KMS-11 (cell line): Measurements from ENCODE around the gene MECR.

ENCODE experiments used
- H2AFZ ChIP-seq: fragments of 200-600 bp; sonication (generic); 2 replicates; pipeline ENCODE4 v1.6.1; 2016; ENCODE audit warnings: antibody characterized with exemption, mixed run types, low read depth
- H3K27ac ChIP-seq: fragments of 200-600 bp; sonication (generic); 2 replicates; pipeline ENCODE4 v1.6.1; 2016; ENCODE audit warnings: mild to moderate bottlenecking, mixed run types
- H3K27me3 ChIP-seq: fragments of 200-600 bp; sonication (generic); 2 replicates; pipeline ENCODE4 v1.6.1; 2017; ENCODE audit warnings: mild to moderate bottlenecking, low read depth, mixed run types, moderate library complexity; ENCODE audit not compliant: insufficient read depth
- H3K36me3 ChIP-seq: fragments of 200-600 bp; sonication (generic); 2 replicates; pipeline ENCODE4 v1.6.1; 2017; ENCODE audit warnings: mild to moderate bottlenecking, mixed run types; ENCODE audit not compliant: insufficient read depth
- H3K4me1 ChIP-seq: fragments of 200-600 bp; sonication (generic); 2 replicates; pipeline ENCODE4 v1.6.1; 2016; ENCODE audit warnings: mild to moderate bottlenecking, low read depth, mixed run types; ENCODE audit not compliant: poor library complexity, severe bottlenecking
- H3K4me2 ChIP-seq: fragments of 200-600 bp; sonication (generic); 2 replicates; pipeline ENCODE4 v1.7.0; 2016; ENCODE audit warnings: mild to moderate bottlenecking, mixed run types
- H3K4me3 ChIP-seq: fragments of 200-600 bp; sonication (generic); IDR thresholded peaks from 2 replicates; pipeline ENCODE4 v1.6.1; 2017; ENCODE audit warnings: low read depth, low read length, mixed read lengths; ENCODE audit not compliant: insufficient read depth
- H3K79me2 ChIP-seq: fragments of 200-600 bp; sonication (generic); 2 replicates; pipeline ENCODE4 v1.6.1; 2016; ENCODE audit warnings: low read depth, mixed run types; ENCODE audit not compliant: insufficient read depth
- H3K9ac ChIP-seq: fragments of 200-600 bp; sonication (generic); 2 replicates; pipeline ENCODE4 v1.6.1; 2016; ENCODE audit warnings: mild to moderate bottlenecking, mixed run types
- H4K20me1 ChIP-seq: fragments of 200-600 bp; sonication (generic); 2 replicates; pipeline ENCODE4 v1.6.1; 2016; ENCODE audit warnings: mild to moderate bottlenecking, mixed run types; ENCODE audit not compliant: insufficient read depth
- CTCF ChIP-seq: fragments of 200-600 bp; sonication (generic); conservative IDR thresholded peaks from 2 replicates; pipeline ENCODE4 v1.6.1; 2017; ENCODE audit warnings: low read depth, mild to moderate bottlenecking, antibody characterized with exemption, low read length, moderate library complexity, mixed read lengths

MECR gene

GRCh38 chr1:29230553-29231378 lies at the start of gene MECR:
TSS of gene MECR (minus strand) at chr1:29230934. CDS start at chr1:29230906, 28 bp downstream.
- H3K36me3 ChIP-seq = no peaks in the 10 kb centered on the region
- peaks cover 15% of the 10 kb centered on the region for H3K4me1 ChIP-seq
- no peak; the same call in 1 of the 2 replicates for TF ChIP-seq CTCF
- H3K79me2 ChIP-seq = peaks cover 16% of the 10 kb centered on the region; the same call in 1 of the 2 replicates
- H3K4me3 ChIP-seq = peak within 1 kb of the TSS; percentile 94
- H3K4me2 ChIP-seq = peak within 1 kb of the TSS; percentile 97
- H3K27ac ChIP-seq = peak within 1 kb of the TSS; percentile 37
- H2AFZ ChIP-seq = peak within 1 kb of the TSS; percentile 90
- H3K27me3 ChIP-seq = peaks cover 9% of the 10 kb centered on the region; the same call in 1 of the 2 replicates
- no peaks in the 10 kb centered on the region for H4K20me1 ChIP-seq
- H3K9ac ChIP-seq = peak within 1 kb of the TSS; percentile 75

- Histone ChIP-seq H3K9ac (no peak overlapping the region), H3K4me3 (no peak overlapping the region), H3K79me2 (no peaks in the 10 kb centered on the region), H3K4me1 (no peaks in the 10 kb centered on the region), H3K27ac (no peak overlapping the region), H3K36me3 (no peaks in the 10 kb centered on the region), H3K27me3 (peaks cover 3% of the 10 kb centered on the region; the same call in 1 of the 2 replicates), H2AFZ (no peak overlapping the region), H3K4me2 (no peak overlapping the region), H4K20me1 (no peaks in the 10 kb centered on the region)
- no peak for TF ChIP-seq CTCF
Measured at GRCh38 chr1:29279951-29280391, 49.2 kb upstream of the MECR start.

GRCh38 chr1:29279406-29279805 lies 48.7 kb upstream of the MECR start:
- Histone ChIP-seq H3K79me2 (no peaks in the 10 kb centered on the region), H3K4me2 (no peak overlapping the region), H3K9ac (no peak overlapping the region), H3K27me3 (peaks cover 3% of the 10 kb centered on the region; the same call in 1 of the 2 replicates), H2AFZ (no peak overlapping the region), H3K36me3 (no peaks in the 10 kb centered on the region), H3K4me3 (no peak overlapping the region), H3K4me1 (no peaks in the 10 kb centered on the region), H4K20me1 (no peaks in the 10 kb centered on the region), H3K27ac (no peak overlapping the region)
- TF ChIP-seq CTCF = no peak

GRCh38 chr1:29278124-29278523 lies 47.4 kb upstream of the MECR start:
- H3K9ac ChIP-seq = no peak overlapping the region
- H2AFZ ChIP-seq = no peak overlapping the region
- H3K79me2 ChIP-seq = no peaks in the 10 kb centered on the region
- H3K27me3 ChIP-seq = peaks cover 12% of the 10 kb centered on the region; the same call in 1 of the 2 replicates
- no peak overlapping the region for H3K4me2 ChIP-seq
- no peaks in the 10 kb centered on the region for H3K4me1 ChIP-seq
- no peak overlapping the region for H3K27ac ChIP-seq
- TF ChIP-seq CTCF = no peak
- H3K4me3 ChIP-seq = no peak overlapping the region
- no peaks in the 10 kb centered on the region for H3K36me3 ChIP-seq
- H4K20me1 ChIP-seq = no peaks in the 10 kb centered on the region
